HG02588 (cell line): ENCODE data around the gene SETD1A.

Source experiments
- ATAC-seq: cut with Tn5 transposase; IDR thresholded peaks from one replicate; pipeline ENCODE4 v1.9.1; 2021; ENCODE audit warnings: mild to moderate bottlenecking, moderate library complexity; ENCODE audit not compliant: unreplicated experiment

The SETD1A gene

DNA sequence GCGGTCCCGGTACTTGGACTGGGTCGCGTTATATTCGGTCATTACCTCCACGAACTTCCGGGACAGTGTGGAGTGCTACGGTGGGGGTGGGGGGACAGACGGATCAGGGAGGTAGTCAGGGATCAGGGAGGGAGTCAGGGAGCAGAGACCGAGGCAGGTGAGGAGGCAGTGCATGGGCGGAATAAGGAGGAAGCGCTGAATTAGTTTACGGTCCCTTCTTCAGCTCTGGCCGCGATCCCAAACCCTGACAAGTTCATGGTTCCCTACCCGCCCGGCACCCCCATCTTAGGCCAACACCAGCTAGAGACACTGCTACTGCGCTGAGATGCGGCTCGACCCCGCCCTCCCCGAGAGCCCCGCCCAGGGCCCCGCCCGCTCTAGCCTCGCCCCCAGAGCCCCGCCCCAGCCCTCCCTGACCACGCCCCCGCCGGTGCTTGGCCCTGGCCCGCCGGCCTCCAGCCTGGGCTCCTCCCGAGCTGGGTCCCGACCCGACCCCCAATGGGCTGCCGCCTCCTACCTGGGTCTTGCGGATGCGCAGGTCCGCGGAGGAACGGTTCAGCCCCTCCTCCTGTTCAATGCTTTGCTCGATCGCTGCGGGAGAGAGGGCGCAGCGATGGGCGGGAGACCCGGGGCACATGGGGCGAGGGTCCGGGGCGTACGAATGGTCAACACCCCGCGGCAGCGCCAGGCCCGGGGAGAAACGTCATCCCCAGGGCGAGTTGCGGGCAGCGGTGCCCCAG lies 39.6 kb downstream of the SETD1A start:
- peak; percentile 57 for ATAC-seq

DNA sequence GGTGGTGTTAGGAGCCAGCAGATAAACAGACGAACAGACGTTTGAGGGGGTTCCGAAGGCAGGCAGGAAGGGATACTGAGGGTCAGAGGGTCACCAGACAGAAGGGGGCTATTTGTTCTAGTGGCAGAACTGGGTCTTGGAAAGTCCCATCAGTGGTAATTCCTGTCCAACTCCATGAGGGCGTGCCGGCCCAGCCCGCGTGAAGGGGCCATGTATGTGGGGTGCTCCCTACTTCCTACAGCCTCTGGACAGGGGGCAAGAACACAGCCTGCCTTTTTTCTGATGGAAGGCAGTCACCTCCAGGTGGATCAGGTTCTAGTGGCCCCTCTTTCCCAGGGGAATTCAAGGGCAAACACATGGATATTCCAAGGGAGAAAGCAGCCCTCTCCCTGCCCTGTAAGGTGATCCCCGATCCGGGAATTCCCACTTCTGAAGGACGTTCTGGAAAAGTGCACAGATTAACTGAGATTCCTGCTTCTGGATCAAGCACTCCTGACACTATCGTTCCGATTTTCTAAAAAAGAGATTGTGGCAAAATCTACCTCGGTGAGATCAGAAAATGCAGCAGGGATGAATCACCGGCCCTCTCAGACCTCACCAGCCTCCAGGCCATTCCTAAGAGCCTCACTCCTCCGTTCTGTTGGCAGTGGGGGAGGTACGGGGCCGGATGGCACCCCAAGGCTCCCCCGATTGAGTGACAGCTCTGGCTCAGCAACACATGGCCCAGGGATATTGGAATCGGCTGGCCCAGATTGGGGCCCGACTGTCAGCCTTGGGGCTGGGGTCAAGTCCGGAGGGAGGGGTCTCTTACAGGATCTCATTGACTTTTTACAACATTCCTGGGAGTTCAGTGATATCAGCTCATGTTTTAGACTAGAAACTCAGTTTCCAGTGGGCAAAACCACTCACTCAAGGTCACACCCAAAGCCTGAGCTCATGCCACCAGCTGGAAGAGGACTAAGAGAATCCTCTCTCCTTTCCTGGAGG lies 40.5 kb downstream of the SETD1A start:
- no peak for ATAC-seq

DNA sequence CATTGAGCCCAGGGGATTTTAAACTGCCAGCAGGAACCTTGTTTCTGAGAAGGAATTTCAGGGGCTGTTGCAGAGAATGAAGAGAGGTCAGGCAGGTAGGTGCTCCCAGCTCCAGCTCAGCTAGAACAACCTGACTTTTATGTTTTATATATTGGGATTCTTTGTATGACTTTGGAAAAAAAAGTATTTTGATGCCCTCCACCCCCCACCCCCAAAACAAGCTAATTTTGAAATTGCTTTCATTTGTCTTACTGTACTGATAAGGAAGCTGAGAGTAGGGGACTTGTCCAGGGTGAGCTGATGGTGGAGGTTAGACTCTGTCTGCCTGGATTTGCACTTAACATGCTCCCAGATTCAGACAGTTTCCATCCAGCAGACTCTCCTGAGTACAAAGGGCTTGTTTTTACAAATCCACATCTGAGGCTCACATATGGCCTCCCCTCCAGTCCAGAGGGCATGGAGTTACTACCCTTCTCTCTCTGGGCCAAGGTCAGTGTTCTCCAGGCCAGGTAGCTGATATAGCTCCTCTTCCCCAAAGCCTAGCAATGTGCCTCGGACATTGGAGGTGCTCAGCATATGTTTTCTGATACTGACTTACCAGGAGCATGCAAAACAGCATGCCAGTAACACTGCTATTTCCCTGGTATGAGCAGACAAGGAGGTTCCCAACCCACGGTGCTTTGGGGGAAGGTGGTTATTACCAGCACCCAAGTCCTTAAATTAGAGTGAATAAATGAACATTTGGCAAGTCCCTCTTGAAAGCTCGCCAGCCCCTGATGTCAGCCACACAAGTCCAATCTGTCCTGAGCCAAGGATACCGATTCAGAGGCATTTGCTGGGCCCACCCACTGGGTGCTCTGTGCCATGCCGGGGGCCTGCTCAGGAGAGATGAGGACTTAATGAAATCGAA lies 41.6 kb downstream of the SETD1A start:
- no peak for ATAC-seq

DNA sequence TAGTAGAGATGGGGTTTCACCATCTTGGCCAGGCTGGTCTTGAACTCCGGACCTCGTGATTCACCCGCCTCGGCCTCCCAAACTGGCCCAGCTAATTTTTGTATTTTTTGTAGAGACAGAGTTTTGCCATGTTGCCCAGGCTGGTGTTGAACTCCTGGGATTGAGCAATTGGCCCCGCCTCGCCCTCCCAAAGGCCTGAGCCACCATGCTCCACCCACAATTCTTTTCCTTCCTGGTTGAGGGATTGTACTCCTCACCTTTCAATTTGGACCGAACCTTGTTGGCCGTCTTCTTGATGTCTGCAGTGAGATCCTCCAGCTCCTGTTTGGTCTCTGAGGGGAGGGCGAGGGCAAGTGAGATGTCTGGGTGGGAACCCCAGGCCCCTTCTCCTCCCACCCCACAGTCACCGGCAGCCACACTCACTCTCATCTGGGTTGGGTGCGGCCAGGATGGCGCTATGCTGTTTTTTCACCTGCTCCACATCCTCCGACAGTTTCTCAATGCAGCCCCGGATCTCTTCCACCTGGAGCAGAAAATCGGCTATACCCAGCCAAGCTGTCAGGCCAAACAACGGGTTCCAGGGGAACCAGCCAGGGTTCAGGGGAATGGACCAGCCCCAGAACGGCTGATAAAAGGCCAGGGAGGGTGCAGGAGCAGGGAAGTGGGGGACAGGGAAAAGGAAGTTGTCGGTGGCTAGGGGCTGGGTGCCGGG lies 43.3 kb downstream of the SETD1A start:
- ATAC-seq: no peak

DNA sequence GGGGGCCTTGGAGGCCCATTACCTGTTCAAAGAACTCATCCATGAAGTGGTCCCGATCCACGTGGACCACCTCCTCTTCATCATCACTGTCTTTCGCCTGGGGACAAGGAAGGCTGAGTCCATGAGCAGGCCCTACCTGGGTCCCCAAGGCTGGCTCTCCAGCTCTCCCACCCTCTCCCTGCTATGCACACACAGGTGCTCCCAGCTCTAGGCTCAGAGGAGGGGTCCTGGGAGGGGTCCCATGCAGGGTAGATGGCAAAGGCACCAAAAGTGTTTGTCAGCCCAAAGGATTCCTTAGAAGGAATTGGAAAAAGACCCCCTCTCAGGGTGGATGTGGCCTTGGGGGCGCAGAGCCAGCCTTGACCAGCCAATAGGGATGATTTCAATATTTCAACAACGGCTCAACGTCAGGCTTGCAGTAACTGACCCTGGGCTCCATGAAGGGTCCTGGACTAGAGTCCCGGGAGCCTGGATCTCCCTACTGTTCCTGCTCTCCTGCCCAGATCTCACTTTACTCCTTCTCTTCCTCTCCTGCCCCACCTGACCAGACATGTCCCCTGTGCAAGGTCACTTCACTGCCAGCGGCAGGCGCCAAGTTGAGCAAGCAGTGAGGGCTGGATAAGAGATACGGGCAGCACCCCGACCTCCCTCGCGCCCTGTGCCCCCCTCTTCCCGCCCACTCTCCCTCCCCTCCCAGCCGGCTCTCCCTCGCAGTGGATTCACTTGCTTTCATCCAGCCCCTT lies 44.1 kb downstream of the SETD1A start:
- no peak for ATAC-seq

DNA sequence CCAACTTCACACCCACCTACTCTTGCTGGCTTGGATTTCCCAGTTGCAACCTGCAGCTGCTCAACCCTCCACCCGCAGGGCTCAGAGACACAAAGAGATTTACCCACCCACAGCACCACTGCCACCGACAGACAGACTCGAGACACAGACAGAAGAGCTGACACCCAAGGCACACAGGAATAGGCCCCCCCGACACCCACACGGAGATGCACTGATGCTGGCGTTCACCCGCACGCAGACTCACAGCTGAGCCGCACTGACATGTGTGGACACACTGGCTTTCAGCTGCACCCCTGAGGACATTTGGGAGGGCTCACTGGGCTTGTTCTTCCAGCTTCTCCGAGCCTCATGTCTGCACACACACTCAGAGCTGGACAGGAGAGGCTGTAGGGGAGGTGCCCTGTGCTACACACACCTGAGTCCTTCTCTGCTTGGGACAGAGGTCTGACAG lies 44.7 kb downstream of the SETD1A start:
- ATAC-seq: no peak

DNA sequence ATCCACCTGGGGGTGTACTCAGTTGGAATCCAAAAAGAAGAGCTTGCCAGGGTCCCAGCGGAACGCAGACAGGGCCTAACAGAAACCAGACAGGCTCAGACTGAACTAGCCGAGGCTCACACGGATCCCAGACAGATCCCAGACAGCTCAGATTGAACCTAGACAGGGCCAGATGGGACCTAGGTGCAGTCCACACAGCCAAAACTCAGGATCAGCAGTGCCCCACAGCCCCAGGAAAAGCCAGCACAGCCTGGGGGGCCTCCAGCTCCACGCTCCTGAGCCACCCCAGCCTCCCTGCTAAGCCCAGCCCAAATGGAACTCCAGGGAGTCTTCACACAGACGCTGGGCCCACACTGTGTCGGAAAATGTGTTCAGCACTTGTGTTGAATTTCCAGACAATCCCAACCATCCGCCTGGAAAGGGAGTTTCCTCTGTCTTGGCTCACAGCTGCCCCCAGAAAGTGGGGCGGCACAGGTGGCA lies 45.3 kb downstream of the SETD1A start:
- ATAC-seq: no peak

DNA sequence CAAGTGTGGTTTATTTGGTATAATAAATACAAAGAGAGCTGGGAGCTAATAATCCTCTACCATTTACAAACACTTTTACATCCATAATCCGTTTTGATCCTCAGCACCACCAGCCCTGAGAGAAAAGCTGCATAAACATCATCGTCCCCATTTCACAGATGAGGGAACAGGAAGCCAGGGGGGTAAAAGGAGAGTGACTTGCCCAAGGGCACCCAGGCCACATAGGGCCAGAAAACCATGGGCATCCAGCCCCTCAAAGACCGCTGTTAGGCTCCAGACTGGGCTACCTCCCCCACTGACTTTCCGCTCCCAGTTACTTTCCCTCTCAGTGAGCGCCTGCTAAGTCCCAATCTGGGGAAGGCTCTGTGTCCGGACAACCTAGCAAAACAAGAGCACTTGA lies 46.2 kb downstream of the SETD1A start:
- ATAC-seq: no peak

DNA sequence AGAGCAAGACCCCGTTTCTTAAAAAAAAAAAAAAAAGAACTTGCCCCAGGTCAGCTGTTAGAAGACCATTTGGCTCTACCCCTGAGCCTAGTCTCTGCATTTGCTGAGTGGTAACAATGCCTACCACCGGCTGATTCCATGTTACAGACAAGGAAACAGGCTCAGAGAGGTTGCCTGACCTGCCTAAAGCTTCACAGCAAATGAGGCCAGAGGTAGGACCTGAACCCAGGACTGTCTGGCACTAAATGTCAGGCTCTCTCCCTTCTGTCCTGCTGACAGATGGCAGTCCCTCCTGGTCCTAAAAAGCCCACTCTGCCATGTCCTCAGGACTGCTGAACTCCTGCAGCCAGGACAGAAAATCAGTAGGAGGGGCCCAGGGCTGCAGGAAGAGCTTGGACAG lies 47.1 kb downstream of the SETD1A start:
- ATAC-seq: no peak

DNA sequence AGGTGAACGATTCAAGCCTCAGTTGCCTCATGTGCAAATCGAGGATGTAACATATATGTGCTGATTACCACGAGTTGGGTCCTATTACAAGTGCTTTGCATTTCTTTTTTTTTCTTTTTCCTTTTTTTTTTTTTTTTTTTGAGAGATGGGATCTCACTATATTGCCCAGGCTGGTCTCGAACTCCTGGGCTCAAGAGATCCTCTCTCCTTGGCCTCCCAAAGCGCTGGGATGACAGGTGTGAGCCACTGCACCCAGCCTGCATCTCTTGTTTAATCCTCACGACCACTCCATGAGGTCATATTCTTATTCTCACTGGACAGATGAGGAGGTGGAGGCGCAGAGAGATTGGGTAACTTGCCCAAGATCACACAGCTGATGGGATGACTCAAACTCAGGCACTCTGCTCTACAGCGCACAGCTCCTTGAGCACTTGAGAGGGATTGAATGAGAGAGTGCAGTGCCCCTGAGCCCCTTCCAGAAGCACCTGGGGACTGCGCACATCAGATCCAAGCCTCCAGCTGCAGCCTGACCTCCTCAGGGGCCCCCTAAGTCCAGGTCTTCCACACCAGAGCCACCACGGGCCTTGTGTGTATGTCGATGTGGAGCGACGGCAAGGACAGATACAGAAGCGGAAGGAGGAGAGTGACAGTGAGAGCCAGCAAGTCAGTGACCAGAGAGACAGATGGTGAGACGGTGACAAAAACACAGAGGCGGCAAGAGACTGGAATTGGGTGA lies 48.0 kb downstream of the SETD1A start:
- ATAC-seq: no peak

DNA sequence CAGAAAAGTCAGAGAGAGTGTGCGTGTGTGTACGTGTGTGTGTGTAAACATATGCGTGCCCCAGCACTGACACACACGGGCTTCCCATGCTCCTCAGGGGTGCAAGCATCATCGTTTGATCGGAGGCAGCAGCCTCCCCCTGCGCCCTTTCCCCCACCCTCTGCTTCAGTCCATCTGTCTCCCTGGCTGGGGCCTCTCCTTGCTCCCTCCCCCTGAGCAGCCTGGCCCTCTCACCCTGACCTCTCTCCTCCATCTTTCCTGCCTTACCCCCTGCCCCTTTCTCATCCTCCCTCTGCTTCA lies 48.5 kb downstream of the SETD1A start:
- ATAC-seq: no peak

DNA sequence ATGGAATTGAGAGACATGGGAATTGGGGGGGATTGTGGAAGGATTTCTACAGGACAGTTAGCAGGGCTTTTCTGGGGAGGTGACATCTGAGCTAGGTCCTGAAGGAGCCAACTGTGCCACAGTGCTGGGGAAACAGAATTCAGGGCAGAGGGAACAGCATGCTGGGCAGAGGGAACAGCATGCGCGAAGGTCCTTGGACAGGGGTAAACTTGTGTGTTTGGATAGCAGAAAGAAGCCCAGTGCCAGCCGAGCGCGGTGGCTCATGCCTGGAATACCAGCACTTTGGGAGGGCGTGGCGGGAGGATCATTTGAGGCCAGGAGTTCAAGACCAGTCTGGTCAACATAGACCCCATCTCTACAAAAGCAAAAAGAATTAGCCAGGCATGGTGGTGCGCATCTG lies 49.0 kb downstream of the SETD1A start:
- no peak for ATAC-seq

DNA sequence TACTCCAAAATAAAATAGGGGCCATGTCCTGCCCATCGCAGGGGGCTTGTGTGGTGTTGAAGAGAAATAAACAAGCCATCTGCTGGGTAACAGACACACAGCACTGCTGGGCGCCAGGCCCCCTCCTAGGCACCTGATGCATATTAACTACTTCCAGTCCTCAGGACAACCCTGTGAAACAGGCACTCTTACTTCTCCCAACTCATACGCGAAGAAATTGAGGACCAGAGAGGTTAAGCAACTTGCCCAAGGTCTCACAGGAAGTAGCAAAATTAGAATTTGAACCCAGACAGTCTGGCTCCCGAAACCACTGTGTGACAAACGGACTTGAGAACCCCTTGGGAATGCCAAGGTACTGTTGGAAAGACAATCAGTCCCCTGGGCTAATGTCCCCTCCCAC lies 50.1 kb downstream of the SETD1A start:
- no peak for ATAC-seq

DNA sequence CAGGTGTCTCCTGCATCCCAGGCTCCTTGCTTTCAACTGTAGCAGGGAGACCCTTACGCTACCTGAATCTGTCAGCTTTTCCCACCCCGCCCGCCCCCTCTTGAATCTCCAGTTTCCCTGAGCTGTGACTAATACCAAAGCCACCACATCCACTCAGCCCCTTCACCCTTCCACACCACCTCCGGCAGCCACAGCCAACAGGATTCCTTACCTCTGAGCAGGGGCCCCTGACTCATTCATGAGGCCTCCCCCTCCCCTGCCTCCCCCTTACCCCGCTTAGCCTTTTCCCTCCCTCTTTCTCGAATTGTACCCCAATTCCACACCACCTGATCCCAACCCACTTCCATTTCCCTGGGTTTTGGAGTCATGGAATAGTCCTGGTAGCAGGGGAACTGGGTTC lies 50.6 kb downstream of the SETD1A start:
- ATAC-seq: no peak

DNA sequence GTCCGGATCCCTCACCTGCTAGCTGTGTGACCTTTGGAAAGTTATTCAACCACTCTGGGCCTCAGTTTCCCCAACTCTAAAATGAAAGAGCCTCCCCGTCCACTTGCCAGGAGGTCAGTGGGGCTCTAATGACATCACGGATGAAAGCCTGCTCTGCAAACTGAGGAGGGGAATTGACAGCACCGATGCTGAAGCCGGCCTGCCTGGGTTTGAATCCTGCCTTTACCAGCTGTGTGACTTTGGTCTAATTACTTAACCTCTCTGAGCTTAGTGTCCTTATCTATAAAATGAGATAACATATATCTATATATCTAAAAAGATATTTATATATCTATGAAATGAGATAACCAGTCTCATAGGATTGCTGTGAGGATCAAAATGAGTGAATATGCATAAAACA lies 51.0 kb downstream of the SETD1A start:
- ATAC-seq: no peak

DNA sequence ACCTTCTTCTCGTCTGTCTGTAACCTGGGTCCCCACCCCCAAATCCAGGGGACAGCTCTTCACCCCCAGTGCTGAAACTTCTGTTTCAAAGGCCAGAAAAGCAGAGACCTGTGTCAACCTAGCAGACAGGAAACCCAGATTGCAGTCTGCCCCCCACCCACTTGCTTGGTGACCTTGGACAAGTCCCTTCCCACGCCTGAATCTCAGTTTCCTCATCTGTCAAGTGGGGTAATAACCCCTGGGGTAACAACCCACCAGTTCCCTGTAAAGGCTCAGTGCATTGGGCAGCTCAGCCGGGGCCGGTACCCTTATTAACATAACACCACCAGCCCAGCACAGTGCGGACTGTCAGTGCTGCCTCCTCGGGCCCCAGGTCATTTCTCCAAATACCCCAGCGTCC lies 51.6 kb downstream of the SETD1A start:
- ATAC-seq: no peak

DNA sequence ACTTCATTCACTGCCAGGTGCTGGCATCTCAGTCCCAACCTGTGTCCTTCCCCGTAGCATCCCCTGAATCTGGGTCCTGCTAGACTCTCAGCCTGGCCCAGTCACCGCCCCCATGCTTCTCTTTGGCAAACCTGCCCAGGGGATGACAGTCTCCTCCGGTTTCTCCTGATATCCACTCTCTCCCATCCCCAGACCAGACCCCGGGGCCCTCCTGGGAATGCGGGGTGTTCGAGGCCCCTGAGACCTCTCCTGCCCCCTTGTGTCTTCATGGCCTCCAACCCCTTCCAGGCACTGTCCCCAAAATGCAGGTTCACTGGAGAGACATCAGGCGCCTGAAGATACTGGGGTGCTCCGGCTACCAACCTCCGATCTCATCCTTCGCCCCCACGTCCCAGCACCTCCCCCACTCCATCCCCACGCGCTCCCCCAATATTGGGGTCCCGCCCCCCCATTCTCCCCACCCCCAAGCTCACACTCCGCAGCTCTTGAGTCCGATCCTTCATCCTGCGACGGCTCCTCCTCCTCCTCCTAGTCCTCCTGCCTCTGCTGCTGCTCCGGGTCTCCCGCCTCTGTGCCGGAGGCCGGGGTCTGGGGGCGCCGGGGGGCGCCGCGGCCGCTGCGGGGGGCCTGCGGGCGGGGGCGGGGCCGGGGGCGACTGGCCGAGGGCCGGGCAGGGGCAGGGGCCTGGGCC lies 52.5 kb downstream of the SETD1A start:
- ATAC-seq: no peak

DNA sequence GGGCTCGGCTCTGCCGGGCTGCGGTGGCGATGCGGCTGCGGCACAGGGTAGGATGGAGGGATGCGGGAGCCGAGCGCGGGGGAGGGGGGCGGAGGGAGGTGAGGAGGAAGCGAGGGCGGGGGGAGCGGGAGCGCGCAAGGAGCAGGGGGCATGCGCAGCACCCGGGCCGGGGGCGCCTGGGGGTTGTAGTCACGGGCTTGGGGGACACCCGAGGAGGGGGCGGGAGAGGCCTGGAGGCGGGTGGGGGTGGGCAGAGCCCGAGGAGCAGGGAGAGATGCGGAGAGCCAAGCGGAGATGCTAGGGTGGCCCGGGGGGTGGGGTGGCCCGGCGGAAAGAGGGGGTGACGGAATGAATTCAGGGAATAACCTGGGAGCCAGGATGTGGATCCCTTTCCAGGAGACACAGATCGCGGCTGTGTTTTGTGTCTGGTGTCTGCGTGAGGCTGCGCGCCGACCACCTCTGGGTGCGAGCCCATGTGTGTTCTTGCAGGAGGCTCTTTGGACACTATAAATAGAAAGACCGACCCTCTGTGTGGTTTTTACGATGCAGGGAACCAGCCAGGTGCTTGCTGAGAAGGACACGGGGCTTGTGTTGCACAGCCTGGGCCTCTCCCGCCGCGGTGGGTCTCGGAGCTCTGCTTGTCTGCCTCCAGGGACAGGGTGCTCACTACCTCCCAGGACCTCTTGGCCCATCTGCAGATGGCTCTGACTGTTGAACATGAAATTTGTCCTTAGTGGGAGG lies 53.2 kb downstream of the SETD1A start, which contains the start of gene STX1B:
Gene STX1B (minus strand): TSS at position 54 of the 741 bp plus-strand sequence. CDS start 242 bp downstream, outside the sequence.
- no peak for ATAC-seq
